Tibial nerve (tissue), 4 donors: Measurements from ENCODE around the gene PCOLCE2. TPM values are rescaled to one million over a fixed set of nuclear protein-coding genes. Genes with fewer than 3 reads are reported as not detected.

ENCODE experiments used
- DNase-seq, 2 donors: peaks; one replicate each; pipeline ENCODE4 v3.0.0-alpha.2; 2019; ENCODE audit warnings: low spot score in 2 of 2
- H3K27ac ChIP-seq, 4 donors: fragments of 200-600 bp; sonication (generic) in 3 of 4; one replicate each; pipeline ENCODE4 v1.5.1; 2017 to 2019; ENCODE audit warnings: mild to moderate bottlenecking in 1 of 4
- H3K27me3 ChIP-seq, 2 donors: fragments of 200-600 bp; sonication (generic) in 1 of 2; one replicate each; pipeline versions ENCODE4 v1.5.1 to v1.6.0; 2017 to 2019
- H3K36me3 ChIP-seq, 3 donors: fragments of 200-600 bp; sonication (generic); one replicate each; pipeline ENCODE4 v1.5.1; 2018 to 2019
- H3K4me1 ChIP-seq, 4 donors: fragments of 200-600 bp; sonication (generic) in 3 of 4; one replicate each; pipeline ENCODE4 v1.5.1; 2017 to 2019
- H3K4me3 ChIP-seq, 4 donors: fragments of 200-600 bp; sonication (generic) in 3 of 4; one replicate each; pipeline ENCODE4 v1.5.1; 2017 to 2019; ENCODE audit warnings: mild to moderate bottlenecking in 1 of 4, moderate library complexity in 1 of 4
- H3K9me3 ChIP-seq, 4 donors: fragments of 200-600 bp; sonication (generic) in 3 of 4; one replicate each; pipeline ENCODE4 v1.5.1; 2017 to 2019
- EP300 ChIP-seq, 2 donors: sonication (generic); formaldehyde crosslinking; IDR thresholded peaks; one replicate each; pipeline ENCODE4 v1.6.1; 2017; ENCODE audit warnings: antibody characterized with exemption in 2 of 2, mild to moderate bottlenecking in 1 of 2
- POLR2A ChIP-seq, 2 donors: fragments of 450-650 bp; IDR thresholded peaks; one replicate each; pipeline ENCODE4 v1.6.1; 2017; ENCODE audit warnings: antibody characterized with exemption in 2 of 2, mild to moderate bottlenecking in 2 of 2, moderate library complexity in 2 of 2
- WGBS, 2 donors: methylation state at CpG; one replicate each; pipeline ENCODE4 v1.1.5; 2018; 5-methylcytosine and 5-hydroxymethylcytosine counted together
- total RNA-seq, 4 donors: library from RNA; depleted of rRNA; stranded (reverse); fragments of >200 nt; gene quantifications; one replicate each; pipeline ENCODE4 v1.1.0, GENCODE V29; 2016
- TF ChIP-seq, protein P1 (sequence below), 5 experiments: fragments of 200-600 bp in 3 of 5; fragments of 450-650 bp in 2 of 5; sonication (generic) in 3 of 5; IDR thresholded peaks; one replicate each; pipeline ENCODE4 v1.5.1; 2016 to 2019; ENCODE audit warnings: antibody characterized with exemption in 5 of 5, mild to moderate bottlenecking in 3 of 5, moderate library complexity in 2 of 5

The PCOLCE2 gene, protein sequence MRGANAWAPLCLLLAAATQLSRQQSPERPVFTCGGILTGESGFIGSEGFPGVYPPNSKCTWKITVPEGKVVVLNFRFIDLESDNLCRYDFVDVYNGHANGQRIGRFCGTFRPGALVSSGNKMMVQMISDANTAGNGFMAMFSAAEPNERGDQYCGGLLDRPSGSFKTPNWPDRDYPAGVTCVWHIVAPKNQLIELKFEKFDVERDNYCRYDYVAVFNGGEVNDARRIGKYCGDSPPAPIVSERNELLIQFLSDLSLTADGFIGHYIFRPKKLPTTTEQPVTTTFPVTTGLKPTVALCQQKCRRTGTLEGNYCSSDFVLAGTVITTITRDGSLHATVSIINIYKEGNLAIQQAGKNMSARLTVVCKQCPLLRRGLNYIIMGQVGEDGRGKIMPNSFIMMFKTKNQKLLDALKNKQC
- 100 to 1,000 TPM in 1 of 4 donors, 10 to 100 TPM in 3; 38.5 to 105 (median 59.1) TPM for total RNA-seq

DNA sequence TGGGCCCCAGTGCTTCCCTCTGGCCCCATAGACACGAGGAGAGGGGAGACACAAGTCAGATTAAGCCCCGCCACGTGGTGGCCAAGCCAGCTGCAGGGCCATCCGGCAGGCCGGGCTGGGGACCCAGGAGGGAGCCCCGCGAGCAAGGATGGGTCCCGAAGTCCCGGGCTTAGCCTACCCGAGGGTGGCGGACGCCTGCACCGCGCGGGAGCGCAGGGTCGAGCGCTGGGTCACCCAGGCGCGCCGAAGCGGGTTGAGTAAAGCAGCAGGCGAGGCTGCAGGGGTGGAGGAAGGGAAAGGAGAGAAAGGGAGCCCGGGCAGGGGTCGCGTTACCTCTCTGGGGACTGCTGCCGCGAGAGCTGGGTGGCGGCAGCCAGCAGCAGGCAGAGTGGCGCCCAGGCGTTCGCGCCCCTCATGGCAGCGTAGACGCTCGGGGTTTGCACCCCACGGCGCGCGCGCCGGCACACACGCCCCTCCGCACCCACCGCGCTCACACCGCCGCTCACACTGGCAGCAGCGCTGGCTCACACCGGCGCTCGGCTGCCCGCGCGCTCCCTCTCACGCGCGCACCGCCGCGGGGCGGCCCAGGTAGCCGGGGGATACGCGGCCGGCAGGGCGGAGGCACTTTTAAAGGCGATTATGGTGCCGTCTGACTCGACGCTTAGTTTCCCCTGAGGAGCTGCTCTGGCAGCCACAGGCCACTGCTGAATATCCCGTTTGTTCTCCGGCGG lies at the start of gene PCOLCE2:
Gene PCOLCE2, minus strand, starts transcription at position 603 of the 731 bp plus-strand sequence. Its CDS starts 187 bp downstream, at position 416.
- Histone ChIP-seq H3K4me1 (peaks cover 0 to 19% (median 3%) of the 10 kb centered on the region in 4 donors), H3K36me3 (no peaks in the 10 kb centered on the region), H3K27me3 (peaks cover 0 to 20% of the 10 kb centered on the region in 2 donors), H3K4me3 (peak within 1 kb of the TSS; percentile 35 to 60 (median 51)), H3K27ac (peak within 1 kb of the TSS in 1 of 4 donors; percentile 62), H3K9me3 (no peaks in the 10 kb centered on the region)
- DNase-seq = no peak
- 2% methylated on average over 45 to 61 of the region's 74 CpGs for WGBS, 2 donors
- TF ChIP-seq EP300 (IDR thresholded peaks at IDR 0.05) (no peak), POLR2A (IDR thresholded peaks at IDR 0.05) (no peak)
- TF ChIP-seq, protein P1, sequence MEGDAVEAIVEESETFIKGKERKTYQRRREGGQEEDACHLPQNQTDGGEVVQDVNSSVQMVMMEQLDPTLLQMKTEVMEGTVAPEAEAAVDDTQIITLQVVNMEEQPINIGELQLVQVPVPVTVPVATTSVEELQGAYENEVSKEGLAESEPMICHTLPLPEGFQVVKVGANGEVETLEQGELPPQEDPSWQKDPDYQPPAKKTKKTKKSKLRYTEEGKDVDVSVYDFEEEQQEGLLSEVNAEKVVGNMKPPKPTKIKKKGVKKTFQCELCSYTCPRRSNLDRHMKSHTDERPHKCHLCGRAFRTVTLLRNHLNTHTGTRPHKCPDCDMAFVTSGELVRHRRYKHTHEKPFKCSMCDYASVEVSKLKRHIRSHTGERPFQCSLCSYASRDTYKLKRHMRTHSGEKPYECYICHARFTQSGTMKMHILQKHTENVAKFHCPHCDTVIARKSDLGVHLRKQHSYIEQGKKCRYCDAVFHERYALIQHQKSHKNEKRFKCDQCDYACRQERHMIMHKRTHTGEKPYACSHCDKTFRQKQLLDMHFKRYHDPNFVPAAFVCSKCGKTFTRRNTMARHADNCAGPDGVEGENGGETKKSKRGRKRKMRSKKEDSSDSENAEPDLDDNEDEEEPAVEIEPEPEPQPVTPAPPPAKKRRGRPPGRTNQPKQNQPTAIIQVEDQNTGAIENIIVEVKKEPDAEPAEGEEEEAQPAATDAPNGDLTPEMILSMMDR (IDR thresholded peaks at IDR 0.05) = no peak

DNA sequence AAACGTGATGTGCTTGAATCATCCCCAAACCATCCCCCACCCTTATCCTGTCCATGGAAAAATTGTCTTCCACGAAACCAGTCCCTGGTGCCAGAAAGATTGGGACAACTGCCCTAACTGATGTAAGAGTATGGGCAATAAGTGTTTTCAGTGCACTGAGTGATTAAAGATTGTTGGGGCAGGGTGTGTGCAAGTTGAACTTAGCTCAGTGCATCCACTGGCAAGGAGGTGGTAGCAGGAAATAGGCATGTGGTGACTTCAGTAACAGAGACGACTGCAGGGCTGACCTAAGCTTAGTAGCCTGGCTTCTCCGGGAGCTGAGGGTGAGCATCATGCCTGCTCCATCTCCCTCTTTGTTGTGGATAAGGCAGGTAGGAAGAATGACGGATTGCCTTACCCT lies 47.1 kb upstream of the PCOLCE2 start:
- H3K4me3 ChIP-seq = no peak overlapping the region
- H3K27ac ChIP-seq = no peak overlapping the region
- WGBS, 2 donors = 67 to 83% methylated on average over 5 of the region's 5 CpGs
- no peaks in the 10 kb centered on the region for H3K27me3 ChIP-seq
- no peaks in the 10 kb centered on the region for H3K4me1 ChIP-seq
- no peak for TF ChIP-seq EP300 (IDR thresholded peaks at IDR 0.05)
- no peak for TF ChIP-seq POLR2A (IDR thresholded peaks at IDR 0.05)
- TF ChIP-seq, protein P1 (IDR thresholded peaks at IDR 0.05) = no peak
- H3K9me3 ChIP-seq = no peaks in the 10 kb centered on the region
- no peak for DNase-seq
- H3K36me3 ChIP-seq = no peaks in the 10 kb centered on the region

DNA sequence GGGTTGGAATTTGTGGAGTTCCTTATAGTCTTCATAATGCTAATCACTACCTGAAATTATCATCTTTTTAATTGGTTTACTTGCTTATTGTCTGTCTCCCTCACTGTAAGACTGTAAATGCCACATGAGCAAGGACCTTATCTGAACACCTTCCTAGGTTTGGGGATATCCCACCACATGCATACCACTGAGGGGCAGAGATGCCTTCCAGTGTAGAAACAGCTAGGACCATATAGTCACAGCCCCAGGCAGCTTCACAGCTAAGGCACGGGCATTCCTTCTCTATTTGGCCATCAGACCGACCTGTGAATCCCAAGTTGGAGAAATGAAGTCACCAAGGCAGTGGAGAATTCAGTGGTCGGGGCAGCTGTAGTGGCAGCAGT lies 46.0 kb upstream of the PCOLCE2 start:
- no peak for DNase-seq
- Histone ChIP-seq H3K27ac (no peak overlapping the region), H3K4me1 (no peaks in the 10 kb centered on the region), H3K9me3 (no peaks in the 10 kb centered on the region), H3K4me3 (no peak overlapping the region), H3K27me3 (no peaks in the 10 kb centered on the region), H3K36me3 (no peaks in the 10 kb centered on the region)
- WGBS, 2 donors = 93 to 97% methylated on average over 3 of the region's 3 CpGs
- TF ChIP-seq POLR2A (IDR thresholded peaks at IDR 0.05) (no peak), EP300 (IDR thresholded peaks at IDR 0.05) (no peak)
- TF ChIP-seq, protein P1 (IDR thresholded peaks at IDR 0.05) = no peak

DNA sequence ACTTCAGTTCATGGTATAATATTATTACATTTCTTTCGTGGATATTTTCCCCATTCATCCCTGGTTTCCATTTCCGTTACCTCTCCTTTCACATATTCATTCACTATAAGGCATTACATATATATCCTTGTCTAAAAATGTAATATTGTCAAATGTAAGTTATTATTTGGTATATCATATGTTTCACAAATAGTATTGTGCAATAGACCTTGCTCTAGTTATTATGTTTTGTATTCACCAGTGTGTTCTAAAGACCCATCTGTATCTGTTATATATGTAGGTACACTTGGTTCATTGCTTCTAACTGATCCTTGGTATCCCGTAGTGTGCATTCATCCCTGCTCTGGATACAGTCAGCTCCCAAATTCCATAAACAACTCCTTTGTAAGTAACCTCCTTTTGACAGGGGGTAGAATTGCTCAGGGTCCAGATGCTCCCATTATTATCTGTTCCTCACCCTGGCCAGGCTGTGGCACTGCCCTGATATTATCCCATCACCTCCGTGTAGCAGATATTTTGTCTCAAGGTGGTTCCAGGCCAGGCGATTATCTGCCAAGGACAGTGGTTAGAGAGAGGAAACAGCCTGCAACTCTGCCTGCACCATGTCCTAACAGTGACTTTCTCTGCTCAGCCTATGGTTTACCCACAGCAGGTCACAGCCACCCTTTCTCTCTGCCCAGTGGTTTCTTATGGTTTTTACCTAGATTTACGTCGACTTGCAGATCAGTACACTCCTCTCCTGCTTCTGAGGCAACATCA lies 45.4 kb upstream of the PCOLCE2 start:
- H3K27ac ChIP-seq = no peak overlapping the region
- no peak for DNase-seq
- 79 to 88% methylated on average over 7 of the region's 7 CpGs for WGBS, 2 donors

More for the DNA sequence above, 45.4 kb upstream of the PCOLCE2 start:
- Histone ChIP-seq H3K27me3 (no peaks in the 10 kb centered on the region), H3K36me3 (no peaks in the 10 kb centered on the region), H3K4me1 (no peaks in the 10 kb centered on the region), H3K4me3 (no peak overlapping the region), H3K9me3 (no peaks in the 10 kb centered on the region)
- no peak for TF ChIP-seq POLR2A (IDR thresholded peaks at IDR 0.05)
- TF ChIP-seq EP300 (IDR thresholded peaks at IDR 0.05) = no peak
- TF ChIP-seq, protein P1 (IDR thresholded peaks at IDR 0.05) = no peak
